Measurements from ENCODE around the gene MRPL14. TPM values are rescaled to one million over a fixed set of nuclear protein-coding genes. Genes with fewer than 3 reads are reported as not detected.

Gene MRPL14
- total and polyA plus RNA-seq, 8 donors: 8.7 to 30.4 (median 14.1) TPM

DNA sequence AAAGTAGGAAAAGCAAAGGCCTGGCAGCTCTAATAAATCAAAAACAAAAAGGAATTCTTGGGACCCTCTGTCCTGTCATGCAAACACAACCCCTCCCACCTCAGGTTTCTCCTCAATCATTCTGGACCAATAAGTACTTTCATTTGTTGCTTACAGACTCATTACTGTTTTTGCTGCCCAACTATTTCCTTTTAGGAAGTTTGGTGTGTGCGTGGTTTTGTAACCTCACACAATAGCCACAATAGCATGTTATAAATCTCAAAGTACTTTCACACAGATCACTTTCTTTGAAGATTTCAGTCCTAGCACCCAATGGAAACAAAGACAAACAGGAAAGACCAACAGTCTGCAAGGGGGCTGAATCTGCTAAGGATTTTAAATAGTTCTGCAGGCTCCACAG lies 4.5 kb downstream of the MRPL14 start:
- DNase-seq: no peak
- Histone ChIP-seq H3K4me3 (no peak overlapping the region), H3K27me3 (no peaks in the 10 kb centered on the region), H3K27ac (no peak overlapping the region), H3K4me1 (peaks cover 17 to 56% (median 26%) of the 10 kb centered on the region in 3 donors), H3K9me3 (no peaks in the 10 kb centered on the region), H3K36me3 (no peaks in the 10 kb centered on the region)
- WGBS, 2 donors: 43 to 47% methylated on average over 1 of the region's 1 CpG
- no peak for FAIRE-seq
- no peak for ATAC-seq
- intact Hi-C loops (cut with DNase I): no loop called here
- TF ChIP-seq, protein P1, sequence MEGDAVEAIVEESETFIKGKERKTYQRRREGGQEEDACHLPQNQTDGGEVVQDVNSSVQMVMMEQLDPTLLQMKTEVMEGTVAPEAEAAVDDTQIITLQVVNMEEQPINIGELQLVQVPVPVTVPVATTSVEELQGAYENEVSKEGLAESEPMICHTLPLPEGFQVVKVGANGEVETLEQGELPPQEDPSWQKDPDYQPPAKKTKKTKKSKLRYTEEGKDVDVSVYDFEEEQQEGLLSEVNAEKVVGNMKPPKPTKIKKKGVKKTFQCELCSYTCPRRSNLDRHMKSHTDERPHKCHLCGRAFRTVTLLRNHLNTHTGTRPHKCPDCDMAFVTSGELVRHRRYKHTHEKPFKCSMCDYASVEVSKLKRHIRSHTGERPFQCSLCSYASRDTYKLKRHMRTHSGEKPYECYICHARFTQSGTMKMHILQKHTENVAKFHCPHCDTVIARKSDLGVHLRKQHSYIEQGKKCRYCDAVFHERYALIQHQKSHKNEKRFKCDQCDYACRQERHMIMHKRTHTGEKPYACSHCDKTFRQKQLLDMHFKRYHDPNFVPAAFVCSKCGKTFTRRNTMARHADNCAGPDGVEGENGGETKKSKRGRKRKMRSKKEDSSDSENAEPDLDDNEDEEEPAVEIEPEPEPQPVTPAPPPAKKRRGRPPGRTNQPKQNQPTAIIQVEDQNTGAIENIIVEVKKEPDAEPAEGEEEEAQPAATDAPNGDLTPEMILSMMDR (IDR thresholded peaks at IDR 0.05): no peak

DNA sequence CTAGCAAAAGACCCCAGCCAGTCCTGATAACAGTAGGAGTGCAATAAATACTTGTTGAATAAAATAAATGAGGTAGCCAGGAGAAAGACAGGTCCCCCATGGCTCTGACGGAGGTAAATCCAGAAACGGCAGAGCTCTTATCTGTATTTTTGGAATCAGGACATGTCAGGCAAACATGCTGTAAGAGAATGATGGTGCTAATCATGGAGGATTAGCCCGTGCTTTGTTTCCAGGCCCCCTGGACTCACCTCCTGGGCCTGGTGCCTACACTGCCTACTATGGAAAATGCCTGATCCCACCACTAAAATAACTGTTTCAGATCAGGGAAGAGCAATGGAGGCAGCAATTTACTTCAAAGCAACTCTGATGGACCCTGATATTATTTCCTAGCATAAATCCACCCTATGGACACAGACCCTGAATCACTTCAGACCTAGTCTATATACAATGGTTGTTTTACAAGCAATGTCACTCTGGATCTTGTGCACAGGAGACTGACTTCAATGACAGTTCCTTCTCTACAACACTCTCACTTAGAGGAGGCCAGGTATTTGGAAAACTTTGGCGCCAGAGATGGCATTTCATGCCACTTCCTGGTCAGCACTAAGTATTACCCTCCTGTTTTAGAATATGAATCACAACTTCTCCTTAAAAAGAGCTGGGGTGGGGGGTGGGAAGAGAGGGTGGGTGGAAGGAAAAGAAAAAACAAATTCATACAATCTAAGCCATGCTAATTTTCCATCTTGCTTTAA lies 6.4 kb downstream of the MRPL14 start:
- Histone ChIP-seq H3K4me1 (peaks cover 28 to 66% (median 33%) of the 10 kb centered on the region in 3 donors), H3K27ac (no peak overlapping the region)
- WGBS, 2 donors: 36 to 39% methylated on average over 4 of the region's 4 CpGs

GRCh38 chr6:44119704-44120262 lies 7.5 kb downstream of the MRPL14 start:
- WGBS, 2 donors: 41 to 43% methylated on average over 5 of the region's 5 CpGs
- DNase-seq: no peak

More for the DNA sequence above, 6.4 kb downstream of the MRPL14 start:
- H3K27me3 ChIP-seq: no peaks in the 10 kb centered on the region
- no peak for ATAC-seq
- no peak for FAIRE-seq
- TF ChIP-seq, protein P1 (IDR thresholded peaks at IDR 0.05): no peak
- H3K4me3 ChIP-seq: no peak overlapping the region
- H3K9me3 ChIP-seq: no peaks in the 10 kb centered on the region
- no peak for DNase-seq
- no peaks in the 10 kb centered on the region for H3K36me3 ChIP-seq
- intact Hi-C loops (cut with DNase I): no loop called here

DNA sequence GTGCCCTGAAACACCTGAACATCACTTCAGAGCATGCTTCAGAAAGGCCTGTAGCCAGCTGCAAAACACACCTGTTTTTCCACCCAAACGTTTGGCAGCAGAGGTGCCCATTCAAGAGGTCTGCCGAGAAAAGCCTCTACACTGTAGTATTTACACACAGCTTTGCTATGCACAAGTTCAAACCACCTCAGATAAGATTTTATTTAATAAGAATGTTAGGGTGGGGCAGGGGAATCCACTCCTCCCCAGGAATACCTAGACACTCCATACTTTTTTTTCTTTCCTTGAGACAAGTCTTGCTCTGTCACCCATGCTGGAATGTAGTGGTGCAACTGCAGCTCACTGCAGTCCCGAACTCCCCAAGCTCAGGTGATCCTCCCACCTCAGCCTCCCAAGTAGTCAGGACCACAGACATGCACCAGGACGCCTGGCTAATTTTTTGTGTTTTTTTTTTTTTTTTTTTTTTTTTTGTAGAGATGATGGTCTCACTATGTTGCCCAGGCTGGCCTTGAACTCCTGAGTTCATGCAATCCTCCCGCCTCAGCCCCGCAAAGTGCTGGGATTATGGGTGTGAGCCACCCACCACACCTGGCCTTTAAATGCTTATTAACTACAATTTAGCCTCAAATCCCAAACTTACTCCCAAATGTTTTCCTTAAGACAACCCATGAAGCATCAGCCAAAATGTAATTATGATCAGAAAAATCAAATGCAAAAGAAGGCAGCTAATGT lies 9.7 kb downstream of the MRPL14 start:
- Histone ChIP-seq H3K4me3 (no peak overlapping the region), H3K4me1 (peaks cover 15 to 39% (median 21%) of the 10 kb centered on the region in 3 donors), H3K36me3 (peaks cover 0 to 16% (median 4%) of the 10 kb centered on the region in 3 donors), H3K9me3 (no peaks in the 10 kb centered on the region), H3K27me3 (no peaks in the 10 kb centered on the region), H3K27ac (peak overlapping the region in 2 of 4 donors; percentile 31 to 55)
- DNase-seq: peak in 2 of 6 donors; percentile 40 to 59
- FAIRE-seq: no peak
- peak; percentile 62 to 86 (median 76) for ATAC-seq
- TF ChIP-seq, protein P1 (IDR thresholded peaks at IDR 0.05): no peak
- intact Hi-C loops (cut with DNase I): no loop called here
- 49 to 52% methylated on average over 6 of the region's 6 CpGs for WGBS, 2 donors

More at GRCh38 chr6:44119704-44120262, 7.5 kb downstream of the MRPL14 start:
- TF ChIP-seq, protein P1 (IDR thresholded peaks at IDR 0.05): no peak
- no peaks in the 10 kb centered on the region for H3K9me3 ChIP-seq
- H3K27me3 ChIP-seq: no peaks in the 10 kb centered on the region
- H3K27ac ChIP-seq: peak overlapping the region in 1 of 4 donors; percentile 1
- H3K4me1 ChIP-seq: peaks cover 26 to 58% (median 28%) of the 10 kb centered on the region in 3 donors
- no peak for FAIRE-seq
- intact Hi-C loops (cut with DNase I): no loop called here
- ATAC-seq: no peak
- H3K36me3 ChIP-seq: no peaks in the 10 kb centered on the region
- no peak overlapping the region for H3K4me3 ChIP-seq

All from pancreas (tissue), 10 donors.